HG03159 (cell line): ENCODE measurements around the gene ABCG5.

ENCODE experiments used
- ATAC-seq: cut with Tn5 transposase; IDR thresholded peaks from one replicate; pipeline ENCODE4 v1.9.1; 2021; ENCODE audit warnings: mild to moderate bottlenecking, moderate library complexity; ENCODE audit not compliant: unreplicated experiment

ABCG5 gene

DNA sequence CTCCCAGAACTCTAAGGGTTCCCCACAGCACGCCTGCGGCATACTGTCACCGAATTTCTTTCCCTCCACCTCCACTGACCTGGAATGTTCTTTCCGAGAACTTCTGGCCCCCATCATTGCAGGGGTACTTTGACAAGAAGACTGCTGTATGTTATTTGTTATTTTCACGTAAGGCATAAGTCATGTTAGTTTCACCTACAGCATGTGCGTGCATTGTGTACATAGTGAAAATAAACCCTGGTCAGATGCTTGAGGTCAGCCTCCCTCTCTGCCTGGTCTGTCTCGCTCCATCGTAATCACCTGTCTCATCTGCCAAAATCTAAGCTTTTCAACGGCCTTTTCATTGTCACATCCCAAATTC, 4.2 kb upstream of the ABCG5 start:
- ATAC-seq, result no peak

DNA sequence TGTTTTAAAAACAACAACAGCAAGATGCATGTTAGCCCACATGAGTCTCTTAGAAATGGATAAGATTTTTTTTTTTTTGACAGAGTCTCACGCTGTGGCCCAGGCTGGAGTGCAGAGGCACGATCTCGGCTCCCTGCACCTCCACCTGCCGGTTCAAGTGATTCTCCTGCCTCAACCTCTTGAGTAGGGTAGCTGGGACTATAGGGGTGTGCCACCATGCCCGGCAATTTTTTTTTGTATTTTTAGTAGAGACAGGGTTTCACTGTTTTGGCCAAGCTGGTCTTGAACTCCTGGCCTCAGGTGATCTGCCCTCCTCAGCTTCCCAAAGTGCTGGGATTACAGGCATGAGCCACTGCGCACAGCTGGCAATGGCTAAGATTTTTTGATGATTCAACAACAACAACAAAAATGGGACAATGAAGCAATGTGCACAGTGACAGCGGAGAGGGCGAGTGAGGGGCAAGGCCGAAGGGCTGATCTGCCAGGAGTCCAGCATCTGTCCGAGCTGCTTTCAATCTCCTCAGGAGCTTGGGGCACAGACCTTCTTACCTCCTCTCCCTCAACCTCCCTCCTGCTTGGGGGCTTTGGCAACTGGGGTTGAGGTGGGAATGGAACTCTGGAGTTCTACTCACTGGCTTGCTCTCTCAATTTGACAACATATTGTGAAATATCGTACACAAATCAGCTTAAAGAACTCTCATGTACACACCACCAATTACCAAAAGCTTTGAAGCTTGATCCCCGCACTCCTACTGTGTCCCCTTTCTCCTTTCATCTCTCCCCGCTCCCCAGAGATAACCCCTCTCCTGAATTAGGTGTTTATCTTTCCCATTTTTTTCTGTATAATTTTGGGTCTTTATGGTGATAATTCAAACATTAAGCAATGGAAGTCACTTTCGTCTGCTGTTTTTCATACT, 3.6 kb upstream of the ABCG5 start:
- no peak for ATAC-seq

DNA sequence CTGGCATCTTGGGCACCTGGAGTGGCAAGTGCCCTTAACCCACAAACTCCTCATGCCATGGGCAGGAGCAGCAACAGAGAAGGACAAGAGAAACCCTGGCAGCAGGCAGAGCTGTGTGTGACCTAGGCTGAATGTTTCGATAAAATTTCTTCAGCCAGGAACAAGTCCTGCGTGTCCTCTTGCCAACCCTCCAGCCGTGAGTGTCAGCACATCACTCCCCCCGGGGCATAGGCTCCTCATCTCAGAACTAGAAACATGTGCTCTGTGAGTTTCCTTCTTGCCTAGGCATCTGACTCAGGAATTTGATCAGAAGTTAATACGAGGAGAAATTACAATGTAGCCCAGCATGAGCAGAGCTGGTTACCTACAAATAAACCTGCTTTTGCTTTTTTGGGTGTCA, 2.3 kb upstream of the ABCG5 start:
- ATAC-seq, result no peak

GRCh38 chr2:43839776-43840564, 1.3 kb upstream of the ABCG5 start:
- no peak for ATAC-seq

DNA sequence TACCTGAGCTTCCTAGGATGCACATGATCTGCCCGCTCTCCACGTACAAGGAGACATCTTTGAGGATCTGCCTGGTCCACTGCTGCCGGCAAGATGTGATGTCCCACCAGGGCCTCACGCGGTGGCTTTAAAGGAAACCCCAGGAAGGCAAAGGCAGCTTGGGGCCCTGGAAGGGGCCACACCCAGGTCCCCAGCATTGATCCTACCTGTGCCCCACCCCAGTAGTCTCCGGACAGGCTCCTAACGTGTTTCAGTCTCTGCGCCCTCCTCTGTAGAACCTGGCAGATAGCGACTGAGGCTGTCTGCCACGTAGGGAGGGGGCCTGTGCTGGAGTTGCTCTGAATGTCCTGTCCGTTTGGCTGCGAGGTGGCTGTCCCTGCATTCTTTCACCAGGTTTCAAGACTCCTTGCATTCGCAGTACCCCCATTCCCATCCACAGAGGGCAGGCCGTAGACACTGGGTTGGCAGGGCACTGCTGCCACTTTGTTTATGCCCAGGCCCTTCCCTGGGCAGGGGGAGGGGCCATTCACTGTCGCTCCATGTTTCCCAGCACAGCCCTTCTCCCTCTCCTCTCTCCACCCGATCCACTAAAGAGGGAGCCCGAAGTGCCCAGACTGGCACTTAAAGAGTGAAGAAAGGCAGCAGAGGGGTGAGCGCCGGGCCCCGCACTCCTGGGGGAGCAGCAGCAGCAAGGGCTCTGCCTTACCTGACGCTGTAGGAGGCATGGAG, 644 bp downstream of the ABCG5 start:
- no peak for ATAC-seq

DNA sequence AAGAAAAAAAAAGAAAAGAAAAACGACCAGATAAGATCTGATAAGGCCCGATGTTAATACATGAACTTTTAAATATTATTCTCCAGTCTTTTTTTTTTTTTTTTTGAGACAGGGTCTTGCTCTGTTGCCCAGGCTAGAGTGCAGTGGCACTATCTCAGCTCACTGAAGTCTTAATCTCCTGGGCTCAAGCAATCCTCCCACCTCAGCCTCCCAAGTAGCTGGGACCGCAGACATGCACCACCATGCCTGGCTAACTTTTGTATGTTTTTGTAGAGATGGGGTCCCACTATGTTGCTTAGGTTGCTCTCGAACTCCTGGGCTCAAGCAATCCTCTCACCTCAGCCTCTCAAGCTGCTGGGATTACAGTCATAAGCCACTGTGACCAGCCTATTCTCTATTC, 1.6 kb downstream of the ABCG5 start:
- no peak for ATAC-seq

DNA sequence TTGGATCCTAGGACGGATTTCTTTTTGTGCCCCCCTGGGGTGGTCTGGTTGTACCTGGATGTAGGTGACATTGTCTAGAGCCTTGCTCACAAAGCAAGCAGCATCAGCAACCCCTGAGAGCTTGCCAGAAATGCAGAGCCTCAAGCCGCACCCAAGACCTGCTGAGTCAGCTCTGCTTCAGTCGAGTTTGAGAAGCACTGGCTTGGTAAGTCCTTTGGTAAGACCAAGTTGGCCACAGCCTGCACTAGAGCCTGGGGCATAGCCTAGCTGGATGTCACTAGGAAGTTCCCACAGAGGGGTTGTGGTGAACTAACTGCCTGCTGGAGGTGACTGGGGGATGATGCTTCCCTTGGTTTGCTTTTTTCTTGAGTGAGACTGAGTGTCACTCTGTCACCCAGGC, 6.2 kb downstream of the ABCG5 start:
- no peak for ATAC-seq

GRCh38 chr2:43831543-43832294, 6.9 kb downstream of the ABCG5 start:
- ATAC-seq, result no peak

DNA sequence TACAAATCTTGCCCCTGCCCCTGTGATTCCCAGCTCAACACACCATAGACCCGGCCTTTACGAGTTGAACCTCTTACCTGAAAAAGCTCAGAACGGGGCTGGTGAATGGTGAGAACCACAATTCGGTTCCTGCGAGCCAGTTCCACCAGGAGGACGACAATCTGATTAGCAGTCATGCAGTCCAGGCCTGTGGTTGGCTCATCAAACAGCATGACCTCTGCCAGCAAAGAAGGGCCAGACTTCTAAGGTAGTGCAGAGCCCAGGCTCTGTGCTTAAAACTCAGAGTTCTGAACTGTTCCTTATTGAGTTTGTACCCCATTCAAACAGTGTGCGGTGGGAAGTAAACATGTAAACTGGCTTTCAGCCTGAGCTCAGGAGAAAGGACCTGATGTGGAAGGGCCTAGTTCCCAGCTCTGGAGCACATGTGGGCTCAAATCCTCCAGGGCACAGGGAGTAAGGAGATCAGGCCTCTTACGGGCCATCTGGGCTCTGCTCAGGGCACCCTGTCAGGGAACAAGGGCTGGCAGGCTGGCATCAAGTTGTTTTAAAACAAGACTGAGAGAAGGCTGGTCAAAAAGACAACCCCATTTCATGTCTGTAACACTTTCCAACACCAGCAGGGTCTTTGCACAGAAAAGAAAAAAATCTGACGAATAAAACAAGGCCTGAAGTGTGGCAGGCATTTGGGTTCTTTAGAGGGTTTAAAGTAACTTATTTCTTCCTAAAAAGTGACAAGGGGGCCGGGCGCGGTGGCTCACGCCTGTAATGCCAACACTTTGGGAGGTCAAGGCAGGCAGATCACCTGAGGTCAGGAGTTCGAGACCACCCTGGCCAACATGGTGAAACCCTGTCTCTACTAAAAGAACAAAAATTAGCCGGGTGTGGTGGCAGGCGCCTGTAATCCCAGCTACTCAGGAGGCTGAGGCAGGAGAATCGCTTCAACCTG, 12.1 kb downstream of the ABCG5 start:
- no peak for ATAC-seq

DNA sequence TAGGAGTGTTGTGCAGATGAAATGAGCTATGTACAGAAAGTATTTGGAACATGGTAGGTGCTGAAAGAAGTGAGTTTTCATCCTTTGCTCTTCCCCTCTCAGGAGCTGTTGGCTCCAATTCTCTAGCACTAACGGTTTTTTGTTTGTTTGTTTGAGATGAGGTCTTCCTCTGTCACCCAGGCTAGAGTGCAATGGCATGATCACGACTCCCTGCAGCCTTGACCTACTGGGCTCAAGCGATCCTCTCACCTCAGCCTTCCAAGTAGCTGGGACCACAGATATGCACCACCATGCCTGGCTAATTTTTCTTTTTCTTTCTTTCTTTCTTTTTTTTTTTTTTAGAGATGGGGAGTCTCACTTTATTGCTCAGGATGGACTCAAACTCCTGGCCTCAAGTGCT, 12.8 kb downstream of the ABCG5 start:
- ATAC-seq, result no peak

GRCh38 chr2:43824951-43825493, 13.6 kb downstream of the ABCG5 start:
- no peak for ATAC-seq

GRCh38 chr2:43824512-43824911, 14.1 kb downstream of the ABCG5 start:
- ATAC-seq, result no peak

DNA sequence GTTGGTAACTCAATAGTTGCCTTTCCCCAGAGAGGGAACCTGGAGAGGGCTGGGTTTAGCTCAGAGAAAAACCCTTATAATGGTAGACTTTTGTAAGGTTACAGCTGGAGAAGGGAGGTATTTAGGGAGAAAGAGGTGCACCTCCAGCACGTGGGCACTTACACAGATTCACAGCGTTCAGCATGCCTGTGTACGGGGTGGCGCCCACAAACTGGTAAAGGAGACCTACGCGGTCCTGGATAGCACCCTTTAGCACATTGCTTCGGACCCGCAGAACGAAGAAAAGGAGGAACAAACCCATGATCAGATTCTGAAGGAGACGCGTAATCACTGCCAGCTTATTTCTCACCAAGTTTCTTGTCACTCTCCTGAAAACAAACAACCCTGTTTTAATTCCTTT, 14.9 kb downstream of the ABCG5 start:
- ATAC-seq, result no peak

DNA sequence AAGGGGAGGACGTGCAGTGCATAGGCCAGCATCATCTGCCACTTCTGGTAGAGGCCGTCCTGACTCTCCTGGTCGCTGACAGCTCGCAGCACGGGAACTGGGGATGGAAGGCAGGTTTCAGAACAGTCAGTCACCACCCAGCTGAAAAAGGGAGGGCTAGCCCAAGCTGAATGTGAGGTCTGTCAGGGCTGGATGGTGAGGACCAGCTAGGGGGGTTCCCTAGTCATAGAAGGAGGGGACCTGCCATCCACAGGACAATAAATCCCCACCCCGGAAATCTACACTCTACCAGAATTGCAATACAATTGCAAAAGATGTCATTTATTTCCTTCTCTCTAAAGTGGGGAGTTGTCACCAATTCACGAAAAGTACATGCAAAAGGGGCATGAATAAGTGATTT, 15.8 kb downstream of the ABCG5 start:
- no peak for ATAC-seq

DNA sequence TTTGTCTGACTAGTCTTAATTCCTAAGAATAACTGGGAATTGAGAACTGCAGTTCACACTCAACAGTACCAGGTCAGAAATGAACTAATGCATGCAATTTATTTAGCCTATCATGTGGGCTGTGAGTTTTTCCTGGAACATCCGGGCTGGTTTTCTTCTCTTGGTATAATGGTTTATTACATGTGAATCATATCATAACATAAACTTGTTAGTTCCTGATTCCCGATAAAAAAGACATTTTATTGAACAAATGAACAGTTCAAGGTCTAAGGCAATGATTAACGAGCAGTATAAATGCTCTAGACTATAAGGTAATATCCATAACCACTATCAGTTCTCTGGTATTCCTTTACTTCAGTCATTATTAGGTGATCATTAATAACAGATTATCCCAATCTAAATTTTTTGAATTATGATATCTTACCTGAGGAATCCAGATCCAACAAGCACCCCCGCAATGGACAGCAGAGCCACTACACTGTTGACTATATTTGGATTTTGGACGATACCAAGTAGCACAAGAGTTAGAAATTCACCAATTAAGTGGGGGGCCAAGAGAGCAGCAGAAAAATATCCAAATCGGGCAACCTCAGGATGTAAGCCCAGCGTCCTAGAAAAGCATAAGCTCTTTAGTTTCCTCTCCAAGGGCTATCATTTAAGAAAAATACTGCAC, 19.0 kb downstream of the ABCG5 start:
- ATAC-seq, result no peak

GRCh38 chr2:43818761-43819160, 19.9 kb downstream of the ABCG5 start:
- ATAC-seq, result no peak

DNA sequence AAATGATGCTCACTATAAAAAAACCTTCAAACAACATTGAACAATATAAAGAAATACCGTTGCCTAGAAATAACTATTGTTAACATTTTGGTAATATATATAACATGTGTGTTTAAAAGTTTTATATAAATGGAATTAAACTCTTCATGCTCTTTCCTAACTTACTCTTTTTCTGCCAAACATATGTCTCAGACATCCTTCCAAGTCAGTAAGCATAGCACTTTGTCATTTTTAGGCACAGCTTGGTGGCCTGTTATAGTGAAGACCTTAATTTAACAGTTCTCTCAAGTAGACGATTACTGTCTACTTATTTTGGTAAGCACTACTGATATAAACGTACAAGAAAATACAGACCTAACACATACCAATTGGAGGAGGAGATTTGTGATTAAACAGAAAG, 23.9 kb downstream of the ABCG5 start:
- no peak for ATAC-seq

GRCh38 chr2:43812947-43813346, 25.7 kb downstream of the ABCG5 start:
- ATAC-seq, result no peak

DNA sequence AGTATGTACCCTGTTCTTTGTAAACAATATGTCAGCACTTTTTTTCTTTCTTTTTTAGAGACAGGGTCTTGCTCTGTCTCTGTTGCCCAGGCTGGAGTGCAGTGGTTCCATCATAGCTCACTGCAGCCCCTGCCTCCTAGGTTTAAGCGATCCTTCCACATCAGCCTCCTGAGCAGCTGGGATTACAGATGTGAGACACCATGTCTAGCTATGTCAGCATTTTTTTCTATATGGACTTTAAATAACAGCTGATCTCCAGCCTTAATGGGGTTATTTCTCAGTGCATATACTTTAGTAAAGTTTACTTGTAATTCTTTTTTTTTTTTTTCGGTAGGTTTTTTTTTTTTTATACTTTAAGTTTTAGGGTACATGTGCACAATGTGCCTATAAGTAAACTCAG, 26.6 kb downstream of the ABCG5 start:
- ATAC-seq, result no peak
